ENCODE results near the gene FCER1G.

GRCh38 chr1:161166669-161167548, 48.2 kb upstream of the FCER1G start:
- 0 out of 2 replicates have a peak, but pooled peaks have one; percentile 15 for TF ChIP-seq PHF8 (conservative IDR thresholded peaks at IDR 0.05; ENCODE audit: low read depth, low read length)
- no peak for TF ChIP-seq CTCF (IDR thresholded peaks at IDR 0.05; ENCODE audit: control extremely low read depth in 1 of 3, insufficient read depth in 1 of 3, low read depth in 1 of 3, low read length in 3 of 3)
- no peak for TF ChIP-seq TEAD4 (IDR thresholded peaks at IDR 0.05; ENCODE audit: low read depth, low read length)
- TF ChIP-seq POLR2AphosphoS5 (IDR thresholded peaks at IDR 0.05; ENCODE audit: low read depth, low read length) = no peak
- no peak for TF ChIP-seq CBX5 (IDR thresholded peaks at IDR 0.05; ENCODE audit: low read depth, low read length)
- no peak for TF ChIP-seq RAD21 (IDR thresholded peaks at IDR 0.05 in 1 of 2, conservative IDR thresholded peaks at IDR 0.05 in 1 of 2; ENCODE audit: low read depth in 2 of 2, low read length in 2 of 2)
- no peak for TF ChIP-seq ZNF274 (IDR thresholded peaks at IDR 0.05; ENCODE audit: borderline replicate concordance, extremely low read depth, low read length)
- TF ChIP-seq CHD2 (IDR thresholded peaks at IDR 0.05; ENCODE audit: low read length) = no peak
- no peak for TF ChIP-seq FOSL1 (IDR thresholded peaks at IDR 0.05; ENCODE audit: insufficient read depth, low read depth, low read length)
- TF ChIP-seq SUZ12 (IDR thresholded peaks at IDR 0.05; ENCODE audit: low read length) = no peak
- no peak for TF ChIP-seq HDAC2 (IDR thresholded peaks at IDR 0.05; ENCODE audit: borderline replicate concordance in 1 of 2, low read depth in 2 of 2, low read length in 2 of 2)
- TF ChIP-seq SP2 (IDR thresholded peaks at IDR 0.05; ENCODE audit: low read length) = no peak
- TF ChIP-seq KDM4A (IDR thresholded peaks at IDR 0.05; ENCODE audit: low read depth, low read length, severe bottlenecking) = no peak
- TF ChIP-seq MAFK (IDR thresholded peaks at IDR 0.05; ENCODE audit: low read depth, low read length) = no peak
